ENCODE results near the gene NTPCR.

DNA sequence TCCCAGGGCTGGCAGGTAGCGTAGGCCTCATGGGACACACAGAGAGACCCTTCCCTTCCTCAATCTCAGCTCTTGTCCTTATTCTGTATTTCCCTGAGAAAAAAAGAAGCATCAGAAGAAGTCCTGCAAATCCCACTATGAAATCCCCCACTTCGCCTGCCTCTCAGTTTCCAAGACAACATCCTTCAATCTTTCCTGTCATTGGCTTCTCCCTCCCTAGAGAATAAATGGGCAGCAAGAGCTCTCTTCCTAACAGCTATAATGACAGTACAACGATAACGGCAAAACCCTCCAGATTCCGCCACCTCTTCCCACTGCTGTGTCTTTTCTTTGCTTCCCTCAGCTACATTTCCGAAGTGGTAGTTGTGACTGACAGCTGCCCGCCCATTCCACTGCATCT lies 41.6 kb upstream of the NTPCR start:
- TF ChIP-seq POLR2A (IDR thresholded peaks at IDR 0.05) (no peak), EP300 (IDR thresholded peaks at IDR 0.05) (no peak)
- TF ChIP-seq, protein P1, sequence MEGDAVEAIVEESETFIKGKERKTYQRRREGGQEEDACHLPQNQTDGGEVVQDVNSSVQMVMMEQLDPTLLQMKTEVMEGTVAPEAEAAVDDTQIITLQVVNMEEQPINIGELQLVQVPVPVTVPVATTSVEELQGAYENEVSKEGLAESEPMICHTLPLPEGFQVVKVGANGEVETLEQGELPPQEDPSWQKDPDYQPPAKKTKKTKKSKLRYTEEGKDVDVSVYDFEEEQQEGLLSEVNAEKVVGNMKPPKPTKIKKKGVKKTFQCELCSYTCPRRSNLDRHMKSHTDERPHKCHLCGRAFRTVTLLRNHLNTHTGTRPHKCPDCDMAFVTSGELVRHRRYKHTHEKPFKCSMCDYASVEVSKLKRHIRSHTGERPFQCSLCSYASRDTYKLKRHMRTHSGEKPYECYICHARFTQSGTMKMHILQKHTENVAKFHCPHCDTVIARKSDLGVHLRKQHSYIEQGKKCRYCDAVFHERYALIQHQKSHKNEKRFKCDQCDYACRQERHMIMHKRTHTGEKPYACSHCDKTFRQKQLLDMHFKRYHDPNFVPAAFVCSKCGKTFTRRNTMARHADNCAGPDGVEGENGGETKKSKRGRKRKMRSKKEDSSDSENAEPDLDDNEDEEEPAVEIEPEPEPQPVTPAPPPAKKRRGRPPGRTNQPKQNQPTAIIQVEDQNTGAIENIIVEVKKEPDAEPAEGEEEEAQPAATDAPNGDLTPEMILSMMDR (IDR thresholded peaks at IDR 0.05): no peak

All from gastroesophageal sphincter (tissue), 3 donors.